ENCODE measurements around the gene CFAP410. TPM values are rescaled to one million over a fixed set of nuclear protein-coding genes. Genes with fewer than 3 reads are reported as not detected.
A peak's percentile ranks its signal among the peaks of the same experiment; 100 is the strongest.

The CFAP410 gene
- total and polyA plus RNA-seq, 8 donors: 21.1 to 118 (median 32.8) TPM

GRCh38 chr21:44330698-44331097, 8.5 kb downstream of the CFAP410 start:
- Histone ChIP-seq H3K27ac (no peak overlapping the region), H3K36me3 (peaks cover 3 to 76% (median 64%) of the 10 kb centered on the region in 4 donors), H3K9me3 (no peaks in the 10 kb centered on the region), H3K4me1 (no peaks in the 10 kb centered on the region), H3K4me3 (no peak overlapping the region), H3K27me3 (no peaks in the 10 kb centered on the region)
- WGBS, 5 donors: 76 to 85% (median 80%) methylated on average over 10 to 18 of the region's 18 CpGs
- TF ChIP-seq POLR2A (IDR thresholded peaks at IDR 0.05) (no peak), POLR2AphosphoS5 (IDR thresholded peaks at IDR 0.05) (no peak), CTCF (IDR thresholded peaks at IDR 0.05) (no peak), EP300 (IDR thresholded peaks at IDR 0.05) (no peak)
- intact Hi-C loops (cut with DNase I; ENCODE audit: low total_unique reads): no loop called here
- no peak for DNase-seq

GRCh38 chr21:44329971-44330681, 9.1 kb downstream of the CFAP410 start:
- H3K27ac ChIP-seq: no peak overlapping the region
- H3K27me3 ChIP-seq: no peaks in the 10 kb centered on the region
- intact Hi-C loops (cut with DNase I; ENCODE audit: low total_unique reads): no loop called here
- no peaks in the 10 kb centered on the region for H3K9me3 ChIP-seq
- DNase-seq: no peak
- TF ChIP-seq POLR2AphosphoS5 (IDR thresholded peaks at IDR 0.05) (peak in 1 of 3 donors; percentile 4), EP300 (IDR thresholded peaks at IDR 0.05) (no peak), POLR2A (IDR thresholded peaks at IDR 0.05) (no peak)
- WGBS, 5 donors: 78 to 86% (median 82%) methylated on average over 15 to 44 of the region's 44 CpGs
- peaks cover 5 to 76% (median 64%) of the 10 kb centered on the region in 4 donors for H3K36me3 ChIP-seq
- H3K4me1 ChIP-seq: no peaks in the 10 kb centered on the region
- H3K4me3 ChIP-seq: no peak overlapping the region

- Histone ChIP-seq H3K27ac (no peak overlapping the region), H3K4me3 (no peak overlapping the region), H3K9me3 (no peaks in the 10 kb centered on the region), H3K36me3 (peaks cover 13 to 81% (median 68%) of the 10 kb centered on the region in 4 donors), H3K4me1 (no peaks in the 10 kb centered on the region), H3K27me3 (no peaks in the 10 kb centered on the region)
- DNase-seq: no peak
- intact Hi-C loops (cut with DNase I; ENCODE audit: low total_unique reads): no loop called here
- TF ChIP-seq POLR2AphosphoS5 (IDR thresholded peaks at IDR 0.05): no peak
- no peak for TF ChIP-seq POLR2A (IDR thresholded peaks at IDR 0.05)
- TF ChIP-seq CTCF (IDR thresholded peaks at IDR 0.05): no peak
- no peak for TF ChIP-seq EP300 (IDR thresholded peaks at IDR 0.05)
- 69 to 73% (median 70%) methylated on average over 18 to 26 of the region's 26 CpGs for WGBS, 5 donors
Observed at GRCh38 chr21:44329086-44329889, 9.9 kb downstream of the CFAP410 start.

GRCh38 chr21:44328242-44328895, 10.8 kb downstream of the CFAP410 start:
- intact Hi-C loops (cut with DNase I; ENCODE audit: low total_unique reads): no loop called here
- TF ChIP-seq CTCF (IDR thresholded peaks at IDR 0.05): no peak
- TF ChIP-seq POLR2AphosphoS5 (IDR thresholded peaks at IDR 0.05): no peak
- TF ChIP-seq POLR2A (IDR thresholded peaks at IDR 0.05): no peak
- no peak for TF ChIP-seq EP300 (IDR thresholded peaks at IDR 0.05)
- no peak overlapping the region for H3K4me3 ChIP-seq
- 78 to 85% (median 80%) methylated on average over 25 of the region's 25 CpGs for WGBS, 5 donors
- H3K27ac ChIP-seq: no peak overlapping the region
- H3K36me3 ChIP-seq: peaks cover 22 to 90% (median 77%) of the 10 kb centered on the region in 4 donors
- no peaks in the 10 kb centered on the region for H3K4me1 ChIP-seq
- H3K27me3 ChIP-seq: no peaks in the 10 kb centered on the region
- no peak for DNase-seq
- no peaks in the 10 kb centered on the region for H3K9me3 ChIP-seq

Measured in stomach (tissue), 9 donors.